Mononuclear cell (primary cell): ENCODE data around the gene SHROOM3. TPM values are rescaled to one million over a fixed set of nuclear protein-coding genes. Genes with fewer than 3 reads are reported as not detected.

Source experiments
- H3K27me3 ChIP-seq: 2 replicates; pipeline ENCODE4 v1.6.0; 2011; ENCODE audit warnings: low read length, control low read depth; ENCODE audit not compliant: insufficient read depth
- H3K4me1 ChIP-seq: 2 replicates; pipeline ENCODE4 v1.5.1; 2011; ENCODE audit warnings: mild to moderate bottlenecking, low read length, control low read depth; ENCODE audit not compliant: insufficient read depth
- H3K4me3 ChIP-seq: 2 replicates; pipeline ENCODE4 v1.5.1; 2011; ENCODE audit warnings: mild to moderate bottlenecking, low read length, moderate library complexity
- H3K9me3 ChIP-seq: 2 replicates; pipeline ENCODE4 v1.5.1; 2011; ENCODE audit warnings: low read depth, mild to moderate bottlenecking, control low read depth, low read length
- total RNA-seq: library from RNA; depleted of rRNA; stranded (reverse); fragments of >200 nt; gene quantifications from one replicate; pipeline ENCODE4 v1.2.3, GENCODE V29; 2012

SHROOM3 gene
- total RNA-seq, 1 donor: 0.42 TPM

DNA sequence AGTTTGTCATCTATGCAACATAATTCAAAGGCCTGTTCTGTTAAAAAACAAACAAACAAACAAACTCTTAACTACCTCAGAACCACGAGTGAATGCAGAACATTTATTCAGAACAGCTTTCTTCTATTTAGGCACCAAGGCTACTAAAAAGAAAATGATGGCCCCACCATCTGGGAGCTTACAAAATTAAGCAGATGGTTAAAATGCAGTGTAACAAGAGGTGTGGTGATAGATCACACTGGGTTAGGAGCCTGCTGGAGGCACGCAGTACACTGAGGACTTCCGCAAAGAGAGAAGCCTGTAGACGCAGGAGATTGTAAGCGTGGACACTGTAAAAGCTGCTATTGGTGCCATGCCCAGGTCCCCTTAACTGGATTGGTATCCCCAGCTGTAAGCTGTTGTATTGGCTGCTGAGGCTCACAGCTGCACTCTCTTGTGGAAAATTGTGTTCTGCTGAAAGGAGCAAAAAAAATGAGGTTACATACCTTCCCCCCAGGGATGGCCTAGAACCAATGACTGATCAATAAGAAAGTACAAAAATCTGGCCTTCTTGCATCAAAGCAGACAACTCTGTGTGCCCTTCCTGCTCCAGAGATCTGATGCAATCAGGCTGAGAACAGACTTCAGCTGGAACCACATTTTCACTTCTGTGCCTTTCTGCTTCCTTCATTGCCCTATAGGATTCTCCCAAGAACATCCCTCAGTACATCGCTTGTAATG, 60.0 kb downstream of the SHROOM3 start:
- no peak overlapping the region for H3K4me3 ChIP-seq
- H3K27me3 ChIP-seq: no peaks in the 10 kb centered on the region
- H3K4me1 ChIP-seq: peaks cover 2% of the 10 kb centered on the region
- no peaks in the 10 kb centered on the region for H3K9me3 ChIP-seq

DNA sequence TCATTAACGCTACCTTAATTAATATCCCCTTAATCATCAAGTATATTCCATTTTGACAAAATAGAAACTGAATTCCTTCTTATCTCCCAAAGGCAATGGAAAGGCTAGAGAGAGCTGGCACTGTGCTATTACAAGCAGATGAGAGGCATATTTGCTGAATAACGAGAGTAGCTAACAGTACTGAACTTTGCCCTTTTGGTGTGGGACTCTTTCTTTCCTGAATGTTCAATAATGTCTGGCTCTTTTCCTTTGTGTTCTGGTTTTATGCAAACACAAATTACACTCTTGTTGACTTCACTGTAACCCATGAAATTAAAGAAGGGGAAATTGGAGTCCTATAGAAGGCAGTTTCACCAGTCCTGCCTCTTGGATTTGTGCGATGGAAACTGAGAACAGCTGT, 63.5 kb downstream of the SHROOM3 start:
- peaks cover 3% of the 10 kb centered on the region for H3K4me1 ChIP-seq
- peaks cover 4% of the 10 kb centered on the region for H3K27me3 ChIP-seq
- H3K9me3 ChIP-seq: no peaks in the 10 kb centered on the region
- no peak overlapping the region for H3K4me3 ChIP-seq

DNA sequence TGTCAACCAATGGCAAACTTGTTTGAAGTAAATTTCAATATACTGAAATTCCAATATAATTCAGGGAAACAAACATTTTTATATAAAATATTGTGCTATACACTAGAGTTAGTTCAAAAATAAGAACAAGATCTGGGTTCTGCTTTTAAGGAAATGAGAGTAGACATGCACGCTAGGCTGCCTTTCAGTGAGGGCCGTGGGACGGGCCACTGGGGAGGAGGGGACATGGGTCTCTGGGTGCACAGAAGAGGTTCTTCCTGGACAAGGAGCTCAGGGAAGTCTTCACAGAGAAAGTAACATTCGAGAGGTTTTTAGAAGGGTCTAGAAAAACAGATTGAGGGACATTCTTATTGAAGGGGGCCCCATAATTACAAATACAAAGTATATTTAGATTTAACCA, 64.4 kb downstream of the SHROOM3 start:
- H3K4me1 ChIP-seq: peaks cover 3% of the 10 kb centered on the region
- H3K4me3 ChIP-seq: no peak overlapping the region
- no peaks in the 10 kb centered on the region for H3K9me3 ChIP-seq
- H3K27me3 ChIP-seq: peaks cover 4% of the 10 kb centered on the region

GRCh38 chr4:76502886-76503285, 67.9 kb downstream of the SHROOM3 start:
- Histone ChIP-seq H3K4me1 (peaks cover 3% of the 10 kb centered on the region), H3K4me3 (no peak overlapping the region), H3K9me3 (no peaks in the 10 kb centered on the region), H3K27me3 (peaks cover 4% of the 10 kb centered on the region)

GRCh38 chr4:76504613-76505465, 69.8 kb downstream of the SHROOM3 start:
- Histone ChIP-seq H3K27me3 (peaks cover 6% of the 10 kb centered on the region), H3K9me3 (no peaks in the 10 kb centered on the region), H3K4me3 (no peak overlapping the region), H3K4me1 (peaks cover 3% of the 10 kb centered on the region)

- Histone ChIP-seq H3K27me3 (peaks cover 3% of the 10 kb centered on the region), H3K4me3 (no peak overlapping the region), H3K4me1 (peaks cover 5% of the 10 kb centered on the region), H3K9me3 (peaks cover 6% of the 10 kb centered on the region)
Measured at GRCh38 chr4:76511947-76512346, 76.9 kb downstream of the SHROOM3 start.

- Histone ChIP-seq H3K27me3 (peaks cover 3% of the 10 kb centered on the region), H3K4me1 (peaks cover 5% of the 10 kb centered on the region), H3K4me3 (no peak overlapping the region), H3K9me3 (peaks cover 6% of the 10 kb centered on the region)
Measured at GRCh38 chr4:76513482-76513881, 78.5 kb downstream of the SHROOM3 start.

GRCh38 chr4:76514087-76514486, 79.1 kb downstream of the SHROOM3 start:
- no peaks in the 10 kb centered on the region for H3K27me3 ChIP-seq
- H3K4me3 ChIP-seq: no peak overlapping the region
- H3K9me3 ChIP-seq: peaks cover 6% of the 10 kb centered on the region
- peaks cover 5% of the 10 kb centered on the region for H3K4me1 ChIP-seq

DNA sequence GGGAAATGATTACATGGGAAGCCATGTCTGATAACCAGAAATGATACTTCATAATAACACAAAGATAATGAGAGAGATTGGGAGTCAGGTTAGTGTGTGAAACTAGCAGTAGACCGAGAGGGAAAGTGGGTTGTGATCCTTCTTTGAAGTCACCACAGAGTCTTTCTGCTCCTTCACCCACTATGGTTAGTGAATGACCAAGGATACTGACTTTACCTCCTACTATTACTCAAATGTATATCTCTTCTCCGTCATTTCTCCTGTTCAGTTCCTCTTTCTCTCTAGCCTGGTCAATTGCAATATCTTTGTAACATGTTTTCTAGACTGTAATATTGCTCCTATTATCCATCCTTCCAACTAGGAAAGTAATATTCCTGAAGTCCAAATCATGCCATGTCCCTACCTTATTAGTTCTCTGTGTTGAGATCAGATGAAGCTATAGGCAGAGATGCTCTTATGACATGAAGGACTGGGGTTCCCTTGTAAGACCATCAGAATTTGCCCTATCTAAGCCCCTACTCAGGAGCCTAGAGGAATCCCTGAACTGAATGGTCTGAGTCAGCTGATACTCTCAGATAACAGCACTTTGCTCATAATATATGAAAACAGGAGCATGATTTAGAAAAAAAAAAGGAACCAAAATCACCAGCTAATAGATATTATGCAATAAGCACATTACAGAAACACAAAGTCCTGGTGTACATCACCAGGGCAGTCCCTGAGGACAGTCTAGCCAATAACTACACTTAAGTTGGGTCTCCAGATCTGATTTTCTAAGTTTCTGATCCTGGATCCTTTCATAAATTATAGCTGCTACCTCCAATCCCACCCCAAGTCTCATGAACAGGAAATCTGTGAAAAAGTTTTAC, 81.2 kb downstream of the SHROOM3 start:
- Histone ChIP-seq H3K9me3 (peaks cover 6% of the 10 kb centered on the region), H3K4me3 (no peak overlapping the region), H3K27me3 (no peaks in the 10 kb centered on the region), H3K4me1 (peaks cover 5% of the 10 kb centered on the region)

GRCh38 chr4:76518241-76518640, 83.2 kb downstream of the SHROOM3 start:
- peaks cover 6% of the 10 kb centered on the region for H3K9me3 ChIP-seq
- no peaks in the 10 kb centered on the region for H3K27me3 ChIP-seq
- no peaks in the 10 kb centered on the region for H3K4me1 ChIP-seq
- H3K4me3 ChIP-seq: no peak overlapping the region

DNA sequence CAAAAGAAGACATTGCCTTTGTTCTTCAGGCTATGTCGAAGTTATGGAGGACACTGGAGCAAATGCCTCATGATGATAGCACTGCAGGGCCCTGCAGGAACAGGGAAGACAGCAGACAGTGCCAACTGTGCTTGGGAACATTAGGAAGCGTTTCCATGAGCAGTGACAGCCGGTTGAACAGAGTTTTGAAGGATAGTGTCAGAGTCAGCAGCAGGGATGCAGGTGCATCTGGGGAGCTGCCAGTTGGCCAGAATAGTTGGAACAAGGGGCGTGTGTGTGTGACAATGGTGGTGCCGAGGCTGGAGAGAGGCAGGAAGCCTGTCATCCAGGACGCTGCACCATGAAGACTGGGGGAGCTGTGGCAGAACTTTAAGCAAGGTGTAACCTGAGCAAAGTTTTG, 88.6 kb downstream of the SHROOM3 start:
- no peaks in the 10 kb centered on the region for H3K27me3 ChIP-seq
- no peaks in the 10 kb centered on the region for H3K9me3 ChIP-seq
- no peak overlapping the region for H3K4me3 ChIP-seq
- no peaks in the 10 kb centered on the region for H3K4me1 ChIP-seq

GRCh38 chr4:76525751-76526150, 90.7 kb downstream of the SHROOM3 start:
- Histone ChIP-seq H3K4me1 (no peaks in the 10 kb centered on the region), H3K27me3 (no peaks in the 10 kb centered on the region), H3K4me3 (no peak overlapping the region), H3K9me3 (no peaks in the 10 kb centered on the region)

- Histone ChIP-seq H3K4me1 (no peaks in the 10 kb centered on the region), H3K9me3 (no peaks in the 10 kb centered on the region), H3K4me3 (no peak overlapping the region)
Measured at GRCh38 chr4:76526585-76526990, 91.6 kb downstream of the SHROOM3 start.

DNA sequence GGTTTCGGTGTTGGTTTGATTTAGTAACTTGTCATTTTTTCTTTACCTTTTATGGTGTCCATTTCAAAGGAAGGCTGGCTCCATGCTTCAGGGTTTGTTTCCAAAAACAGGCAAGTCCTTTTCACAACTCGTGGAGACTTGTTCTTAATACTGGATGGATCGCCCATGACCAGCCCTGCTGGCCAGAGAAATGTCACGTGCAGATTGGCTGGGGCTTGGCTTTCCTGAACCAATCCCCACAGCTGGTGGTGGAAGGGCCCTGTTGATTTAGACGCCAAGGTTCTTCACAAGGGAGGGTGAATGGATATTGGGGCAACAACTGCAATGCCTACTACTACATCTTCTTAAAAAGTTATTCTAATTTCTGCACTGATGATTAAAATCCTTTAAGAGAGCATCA, 92.6 kb downstream of the SHROOM3 start:
- H3K4me1 ChIP-seq: no peaks in the 10 kb centered on the region
- H3K27me3 ChIP-seq: no peaks in the 10 kb centered on the region
- no peaks in the 10 kb centered on the region for H3K9me3 ChIP-seq
- no peak overlapping the region for H3K4me3 ChIP-seq

More at GRCh38 chr4:76526585-76526990, 91.6 kb downstream of the SHROOM3 start:
- no peaks in the 10 kb centered on the region for H3K27me3 ChIP-seq

- Histone ChIP-seq H3K9me3 (no peaks in the 10 kb centered on the region), H3K4me3 (no peak overlapping the region), H3K4me1 (no peaks in the 10 kb centered on the region), H3K27me3 (no peaks in the 10 kb centered on the region)
Measured at GRCh38 chr4:76531597-76531996, 96.6 kb downstream of the SHROOM3 start.
